HCT116 (cell line): ENCODE results near the gene PPP2R2D. TPM values are rescaled to one million over a fixed set of nuclear protein-coding genes. Genes with fewer than 3 reads are reported as not detected.

Source experiments
- ATAC-seq: fragments of 200-7000 bp; cut with Tn5 transposase; 2 replicates; pipeline ENCODE4 v1.9.1; 2020; ENCODE audit warnings: mild to moderate bottlenecking, moderate library complexity
- BruUV-seq: library from RNA; stranded (reverse); fragments of 400-500 nt; replicated peaks from 2 replicates; lab custom pipeline; 2021; lab: Mats Ljungman, UMichigan
- CTCF ChIA-PET: fragments of 300-600 bp; sonication (Branson Sonifier 250); formaldehyde crosslinking; loops from one replicate; lab custom pipeline; 2021; ENCODE audit warnings: antibody characterized with exemption; lab: Charles Lee
- POLR2A ChIA-PET: fragments of 300-600, 350-600 bp; sonication (Branson Sonifier 250); formaldehyde crosslinking; loops from one replicate; lab custom pipeline; 2021; ENCODE audit warnings: antibody characterized with exemption; lab: Charles Lee
- RAD21 ChIA-PET, 2 experiments: fragments of 300-600 bp; sonication (Branson Sonifier 250); formaldehyde crosslinking; loops; one replicate each; lab custom pipeline; 2023; ENCODE audit warnings: low total read pairs in 2 of 2; ENCODE audit not compliant: uncharacterized antibody in 2 of 2, unreplicated experiment in 2 of 2, low non-redundant PET in 1 of 2; lab: Charles Lee
- DNase-seq: peaks from one replicate; pipeline ENCODE4 v3.0.0-alpha.2; 2010; ENCODE audit warnings: low read depth, low spot score
- H2AFZ ChIP-seq: fragments of 200-600 bp; shearing (Covaris generic), sonication (generic); 2 replicates; pipeline ENCODE4 v1.6.1; 2017; ENCODE audit warnings: low read depth, mixed run types, mixed read lengths, antibody characterized with exemption, low read length; ENCODE audit not compliant: poor library complexity, severe bottlenecking
- H3K27ac ChIP-seq: 2 replicates; pipeline ENCODE4 v1.5.1; 2012; ENCODE audit warnings: low read depth, low read length
- H3K27me3 ChIP-seq: fragments of 200-600 bp; sonication (generic); 2 replicates; pipeline ENCODE4 v1.6.1; 2016; ENCODE audit warnings: mixed run types, low read length, mixed read lengths; ENCODE audit not compliant: insufficient read depth
- H3K36me3 ChIP-seq, 2 experiments: fragments of 200-500 bp in 1 of 2; fragments of 200-600 bp in 1 of 2; sonication (Bioruptor generic) in 1 of 2; sonication (generic) in 1 of 2; 2 replicates each; pipeline versions ENCODE4 v1.5.1 to v1.6.1; 2014 to 2016; ENCODE audit warnings: low read length in 2 of 2, inconsistent platforms in 1 of 2, mixed read lengths in 1 of 2, mixed run types in 1 of 2; ENCODE audit not compliant: insufficient read depth in 2 of 2, control insufficient read depth in 1 of 2
- H3K4me1 ChIP-seq, 2 experiments: fragments of 200-600 bp in 1 of 2; sonication (generic) in 1 of 2; 2 replicates each; pipeline versions ENCODE4 v1.5.1 to v1.6.1; 2012 to 2017; ENCODE audit warnings: low read length in 2 of 2, inconsistent platforms in 1 of 2, mild to moderate bottlenecking in 1 of 2, mixed read lengths in 1 of 2, mixed run types in 1 of 2, moderate library complexity in 1 of 2; ENCODE audit not compliant: insufficient read depth in 2 of 2, control insufficient read depth in 1 of 2
- H3K4me2 ChIP-seq: fragments of 200-600 bp; sonication (generic); 2 replicates; pipeline ENCODE4 v1.6.1; 2017; ENCODE audit warnings: mixed run types, low read length, mixed read lengths
- H3K4me3 ChIP-seq, 2 experiments: fragments of 200-600 bp in 1 of 2; sonication (generic) in 1 of 2; replicated peaks in 1 of 2; 2 replicates each; pipeline ENCODE4 v1.5.1; 2011 to 2016; ENCODE audit warnings: low read length in 2 of 2, control low read depth in 1 of 2, low read depth in 1 of 2, mild to moderate bottlenecking in 1 of 2, mixed read lengths in 1 of 2, mixed run types in 1 of 2
- H3K79me2 ChIP-seq: fragments of 200-600 bp; sonication (generic); 2 replicates; pipeline ENCODE4 v1.6.1; 2017; ENCODE audit warnings: mild to moderate bottlenecking, mixed run types, low read length, moderate library complexity, mixed read lengths; ENCODE audit not compliant: insufficient read depth
- H3K9ac ChIP-seq: fragments of 200-600 bp; sonication (generic); 2 replicates; pipeline ENCODE4 v1.6.1; 2016; ENCODE audit warnings: low read length, mixed read lengths
- H3K9me2 ChIP-seq: fragments of 200-600 bp; sonication (generic), shearing (Covaris generic); 2 replicates; pipeline ENCODE4 v1.6.1; 2017; ENCODE audit warnings: mixed run types, mild to moderate bottlenecking, moderate library complexity; ENCODE audit not compliant: insufficient read depth
- H3K9me3 ChIP-seq, 2 experiments: fragments of 200-500 bp in 1 of 2; fragments of 200-600 bp in 1 of 2; sonication (Bioruptor generic) in 1 of 2; sonication (generic) in 1 of 2; 2 replicates each; pipeline ENCODE4 v1.6.1; 2014 to 2017; ENCODE audit warnings: low read length in 2 of 2, mixed read lengths in 2 of 2, inconsistent platforms in 1 of 2, low read depth in 1 of 2, mild to moderate bottlenecking in 1 of 2, mixed run types in 1 of 2, moderate library complexity in 1 of 2; ENCODE audit not compliant: control insufficient read depth in 1 of 2, insufficient read depth in 1 of 2
- H4K20me1 ChIP-seq: fragments of 200-600 bp; sonication (generic), shearing (Covaris generic); 2 replicates; pipeline ENCODE4 v1.6.1; 2017; ENCODE audit warnings: mixed run types, mild to moderate bottlenecking, moderate library complexity; ENCODE audit not compliant: insufficient read depth
- CEBPB ChIP-seq: IDR thresholded peaks from 2 replicates; pipeline ENCODE4 v1.6.1; 2012; ENCODE audit warnings: low read depth
- EGR1 ChIP-seq: IDR thresholded peaks from 2 replicates; pipeline ENCODE4 v1.6.1; 2012; ENCODE audit warnings: low read depth
- ELF1 ChIP-seq: IDR thresholded peaks from 2 replicates; pipeline ENCODE4 v1.6.1; 2012; ENCODE audit warnings: low read depth, borderline replicate concordance
- EZH2 ChIP-seq: fragments of 200-600 bp; sonication (generic); IDR thresholded peaks from 2 replicates; pipeline ENCODE4 v1.6.1; 2017; ENCODE audit warnings: antibody characterized with exemption, mixed run types
- EZH2phosphoT487 ChIP-seq: fragments of 200-600 bp; IDR thresholded peaks from 2 replicates; pipeline ENCODE4 v1.6.1; 2018; ENCODE audit warnings: antibody characterized with exemption, borderline replicate concordance
- FOSL1 ChIP-seq: IDR thresholded peaks from 2 replicates; pipeline ENCODE4 v1.6.1; 2012; ENCODE audit warnings: low read depth
- JUND ChIP-seq: IDR thresholded peaks from 2 replicates; pipeline ENCODE4 v1.6.1; 2012
- POLR2A ChIP-seq: IDR thresholded peaks from 2 replicates; pipeline ENCODE4 v1.7.0; 2011; ENCODE audit warnings: borderline replicate concordance; ENCODE audit not compliant: insufficient read depth, insufficient read length; ENCODE audit errors: extremely low read depth
- POLR2AphosphoS5 ChIP-seq: IDR thresholded peaks from 2 replicates; pipeline ENCODE4 v1.6.1; 2011; ENCODE audit warnings: mild to moderate bottlenecking, low read depth, low read length, moderate library complexity
- SIN3A ChIP-seq: IDR thresholded peaks from 2 replicates; pipeline ENCODE4 v1.6.1; 2012; ENCODE audit warnings: low read depth
- TCF7L2 ChIP-seq: IDR thresholded peaks from 2 replicates; pipeline ENCODE4 v1.7.0; 2011; ENCODE audit warnings: borderline replicate concordance, inconsistent platforms; ENCODE audit not compliant: insufficient read depth, insufficient read length; ENCODE audit errors: extremely low read depth
- YY1 ChIP-seq: IDR thresholded peaks from 2 replicates; pipeline ENCODE4 v1.6.1; 2011; ENCODE audit warnings: low read length, low read depth, moderate library complexity, mild to moderate bottlenecking; ENCODE audit not compliant: insufficient replicate concordance; ENCODE audit errors: extremely low read depth
- ZFX ChIP-seq: fragments of 450-650 bp; IDR thresholded peaks from 2 replicates; pipeline ENCODE4 v1.6.1; 2017
- intact Hi-C: fragments of 100-400 bp; cut with micrococcal nuclease; formaldehyde crosslinking; loops from 2 replicates; pipeline ENCODE4 v1.10.0; 2022
- total RNA-seq: library from RNA; stranded (reverse); gene quantifications from one replicate; pipeline ENCODE4 v1.2.1, GENCODE V29; 2021; ENCODE audit not compliant: unreplicated experiment
- TF ChIP-seq, protein P1 (sequence below): IDR thresholded peaks from 2 replicates; pipeline ENCODE4 v1.6.1; 2012
- TF ChIP-seq, protein P2 (sequence below): IDR thresholded peaks from 2 replicates; pipeline ENCODE4 v1.6.1; 2012
- TF ChIP-seq, protein P3 (sequence below): IDR thresholded peaks from 2 replicates; pipeline ENCODE4 v1.6.1; 2011; ENCODE audit warnings: mild to moderate bottlenecking, low read length, moderate library complexity; ENCODE audit not compliant: insufficient replicate concordance; ENCODE audit errors: extremely low read depth
- TF ChIP-seq, protein P4 (sequence below): IDR thresholded peaks from 2 replicates; pipeline ENCODE4 v1.6.1; 2012; ENCODE audit warnings: low read depth

PPP2R2D gene
- total RNA-seq, 1 experiment from 2014 or later: 18.1 TPM

DNA sequence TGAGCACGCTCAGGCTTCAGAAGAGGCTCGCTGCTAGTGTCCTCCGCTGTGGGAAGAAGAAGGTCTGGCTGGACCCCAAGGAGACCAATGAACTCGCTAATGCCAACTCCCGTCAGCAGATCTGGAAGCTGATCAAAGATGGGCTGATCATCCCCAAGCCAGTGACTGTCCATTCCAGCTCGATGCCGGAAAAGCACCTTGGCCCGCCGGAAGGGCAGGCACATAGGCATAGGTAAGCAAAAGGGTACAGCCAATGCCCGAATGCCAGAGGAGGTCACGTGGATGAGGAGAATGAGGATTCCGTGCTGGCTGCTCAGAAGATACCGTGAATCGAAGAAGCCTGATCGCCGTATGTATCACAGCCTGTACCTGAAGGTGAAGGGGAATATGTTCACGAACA, 5.7 kb upstream of the PPP2R2D start:
- BruUV-seq: no TSS peak
- POLR2A ChIA-PET: no interaction called here
- CTCF ChIA-PET: no interaction called here

More for the DNA sequence above, 5.7 kb upstream of the PPP2R2D start:
- Histone ChIP-seq H3K36me3 (no peaks in the 10 kb centered on the region), H4K20me1 (no peaks in the 10 kb centered on the region), H3K4me3 (no peak overlapping the region), H3K9me2 (no peaks in the 10 kb centered on the region), H3K4me1 (peaks cover 7 to 25% of the 10 kb centered on the region in 2 experiments; a peak in 3 of 4 replicates), H3K9ac (no peak overlapping the region), H3K27ac (no peak overlapping the region), H3K9me3 (no peaks in the 10 kb centered on the region), H3K4me2 (no peak overlapping the region), H2AFZ (no peak overlapping the region), H3K79me2 (no peaks in the 10 kb centered on the region), H3K27me3 (no peaks in the 10 kb centered on the region)
- RAD21 ChIA-PET: no interaction called here
- no peak for TF ChIP-seq YY1
- TF ChIP-seq, protein P1, sequence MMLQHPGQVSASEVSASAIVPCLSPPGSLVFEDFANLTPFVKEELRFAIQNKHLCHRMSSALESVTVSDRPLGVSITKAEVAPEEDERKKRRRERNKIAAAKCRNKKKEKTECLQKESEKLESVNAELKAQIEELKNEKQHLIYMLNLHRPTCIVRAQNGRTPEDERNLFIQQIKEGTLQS: no peak
- TF ChIP-seq TCF7L2: no peak
- TF ChIP-seq JUND: no peak
- no peak for TF ChIP-seq EZH2phosphoT487
- no peak for TF ChIP-seq FOSL1
- TF ChIP-seq, protein P2, sequence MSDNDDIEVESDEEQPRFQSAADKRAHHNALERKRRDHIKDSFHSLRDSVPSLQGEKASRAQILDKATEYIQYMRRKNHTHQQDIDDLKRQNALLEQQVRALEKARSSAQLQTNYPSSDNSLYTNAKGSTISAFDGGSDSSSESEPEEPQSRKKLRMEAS: no peak
- TF ChIP-seq, protein P3, sequence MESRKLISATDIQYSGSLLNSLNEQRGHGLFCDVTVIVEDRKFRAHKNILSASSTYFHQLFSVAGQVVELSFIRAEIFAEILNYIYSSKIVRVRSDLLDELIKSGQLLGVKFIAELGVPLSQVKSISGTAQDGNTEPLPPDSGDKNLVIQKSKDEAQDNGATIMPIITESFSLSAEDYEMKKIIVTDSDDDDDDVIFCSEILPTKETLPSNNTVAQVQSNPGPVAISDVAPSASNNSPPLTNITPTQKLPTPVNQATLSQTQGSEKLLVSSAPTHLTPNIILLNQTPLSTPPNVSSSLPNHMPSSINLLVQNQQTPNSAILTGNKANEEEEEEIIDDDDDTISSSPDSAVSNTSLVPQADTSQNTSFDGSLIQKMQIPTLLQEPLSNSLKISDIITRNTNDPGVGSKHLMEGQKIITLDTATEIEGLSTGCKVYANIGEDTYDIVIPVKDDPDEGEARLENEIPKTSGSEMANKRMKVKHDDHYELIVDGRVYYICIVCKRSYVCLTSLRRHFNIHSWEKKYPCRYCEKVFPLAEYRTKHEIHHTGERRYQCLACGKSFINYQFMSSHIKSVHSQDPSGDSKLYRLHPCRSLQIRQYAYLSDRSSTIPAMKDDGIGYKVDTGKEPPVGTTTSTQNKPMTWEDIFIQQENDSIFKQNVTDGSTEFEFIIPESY: no peak
- no peak for TF ChIP-seq EZH2
- TF ChIP-seq POLR2A: no peak
- no peak for TF ChIP-seq SIN3A
- no peak for TF ChIP-seq CEBPB
- TF ChIP-seq ZFX: no peak
- TF ChIP-seq, protein P4, sequence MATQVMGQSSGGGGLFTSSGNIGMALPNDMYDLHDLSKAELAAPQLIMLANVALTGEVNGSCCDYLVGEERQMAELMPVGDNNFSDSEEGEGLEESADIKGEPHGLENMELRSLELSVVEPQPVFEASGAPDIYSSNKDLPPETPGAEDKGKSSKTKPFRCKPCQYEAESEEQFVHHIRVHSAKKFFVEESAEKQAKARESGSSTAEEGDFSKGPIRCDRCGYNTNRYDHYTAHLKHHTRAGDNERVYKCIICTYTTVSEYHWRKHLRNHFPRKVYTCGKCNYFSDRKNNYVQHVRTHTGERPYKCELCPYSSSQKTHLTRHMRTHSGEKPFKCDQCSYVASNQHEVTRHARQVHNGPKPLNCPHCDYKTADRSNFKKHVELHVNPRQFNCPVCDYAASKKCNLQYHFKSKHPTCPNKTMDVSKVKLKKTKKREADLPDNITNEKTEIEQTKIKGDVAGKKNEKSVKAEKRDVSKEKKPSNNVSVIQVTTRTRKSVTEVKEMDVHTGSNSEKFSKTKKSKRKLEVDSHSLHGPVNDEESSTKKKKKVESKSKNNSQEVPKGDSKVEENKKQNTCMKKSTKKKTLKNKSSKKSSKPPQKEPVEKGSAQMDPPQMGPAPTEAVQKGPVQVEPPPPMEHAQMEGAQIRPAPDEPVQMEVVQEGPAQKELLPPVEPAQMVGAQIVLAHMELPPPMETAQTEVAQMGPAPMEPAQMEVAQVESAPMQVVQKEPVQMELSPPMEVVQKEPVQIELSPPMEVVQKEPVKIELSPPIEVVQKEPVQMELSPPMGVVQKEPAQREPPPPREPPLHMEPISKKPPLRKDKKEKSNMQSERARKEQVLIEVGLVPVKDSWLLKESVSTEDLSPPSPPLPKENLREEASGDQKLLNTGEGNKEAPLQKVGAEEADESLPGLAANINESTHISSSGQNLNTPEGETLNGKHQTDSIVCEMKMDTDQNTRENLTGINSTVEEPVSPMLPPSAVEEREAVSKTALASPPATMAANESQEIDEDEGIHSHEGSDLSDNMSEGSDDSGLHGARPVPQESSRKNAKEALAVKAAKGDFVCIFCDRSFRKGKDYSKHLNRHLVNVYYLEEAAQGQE: no peak
- TF ChIP-seq EGR1: no peak
- no peak for TF ChIP-seq ELF1
- TF ChIP-seq POLR2AphosphoS5: no peak
- intact Hi-C loops: no loop called here
- no peak for DNase-seq
- no peak for ATAC-seq
